Liver (tissue), 9 donors: ENCODE results near the gene S100A5. TPM values are rescaled to one million over a fixed set of nuclear protein-coding genes. Genes with fewer than 3 reads are reported as not detected.

Source experiments
- DNase-seq: peaks from one replicate; pipeline ENCODE4 v3.0.0-alpha.2; 2017; ENCODE audit warnings: low spot score
- H3K27ac ChIP-seq, 2 donors: one replicate each; pipeline ENCODE4 v1.7.0; 2013; ENCODE audit warnings: inconsistent platforms in 2 of 2, low read length in 2 of 2, control low read depth in 1 of 2, low read depth in 1 of 2, mild to moderate bottlenecking in 1 of 2
- H3K27me3 ChIP-seq, 4 donors: one replicate each; pipeline versions ENCODE4 v1.6.1 to v1.7.0; 2013; ENCODE audit warnings: low read length in 3 of 4, inconsistent platforms in 1 of 4, mild to moderate bottlenecking in 1 of 4, moderate library complexity in 1 of 4; ENCODE audit not compliant: control insufficient read depth in 4 of 4, insufficient read depth in 4 of 4
- H3K36me3 ChIP-seq, 4 donors: one replicate each; pipeline versions ENCODE4 v1.6.1 to v1.7.0; 2013; ENCODE audit warnings: low read length in 3 of 4, mild to moderate bottlenecking in 3 of 4, low read depth in 1 of 4, moderate library complexity in 1 of 4; ENCODE audit not compliant: control insufficient read depth in 4 of 4, insufficient read depth in 3 of 4
- H3K4me1 ChIP-seq, 4 donors: one replicate each; pipeline versions ENCODE4 v1.6.1 to v1.7.0; 2013; ENCODE audit warnings: low read length in 3 of 4, mild to moderate bottlenecking in 3 of 4, moderate library complexity in 1 of 4; ENCODE audit not compliant: control insufficient read depth in 4 of 4, insufficient read depth in 4 of 4
- H3K4me3 ChIP-seq, 3 donors: one replicate each; pipeline versions ENCODE4 v1.6.1 to v1.7.0; 2013; ENCODE audit warnings: low read length in 3 of 3, control low read depth in 1 of 3, low read depth in 1 of 3, mild to moderate bottlenecking in 1 of 3
- H3K9ac ChIP-seq, 2 donors: one replicate each; pipeline ENCODE4 v1.7.0; 2013; ENCODE audit warnings: low read length in 2 of 2, mild to moderate bottlenecking in 2 of 2, moderate library complexity in 2 of 2, control low read depth in 1 of 2, low read depth in 1 of 2
- H3K9me3 ChIP-seq, 4 donors: one replicate each; pipeline versions ENCODE4 v1.6.1 to v1.7.0; 2013; ENCODE audit warnings: low read length in 3 of 4; ENCODE audit not compliant: control insufficient read depth in 4 of 4
- EGR1 ChIP-seq, 2 donors: IDR thresholded peaks; 2 replicates each; pipeline ENCODE4 v1.6.1; 2016 to 2018; ENCODE audit warnings: antibody characterized with exemption in 2 of 2, low read depth in 2 of 2
- FOXA1 ChIP-seq: IDR thresholded peaks from 2 replicates; pipeline ENCODE4 v1.6.1; 2016; ENCODE audit warnings: antibody characterized with exemption
- FOXA2 ChIP-seq: IDR thresholded peaks from 2 replicates; pipeline ENCODE4 v1.6.1; 2016; ENCODE audit warnings: antibody characterized with exemption
- GABPA ChIP-seq, 2 donors: IDR thresholded peaks in 1 of 2; conservative IDR thresholded peaks in 1 of 2; 2 replicates each; pipeline ENCODE4 v1.6.1; 2016; ENCODE audit warnings: antibody characterized with exemption in 2 of 2, mild to moderate bottlenecking in 1 of 2, moderate library complexity in 1 of 2
- HNF4A ChIP-seq, 2 donors: conservative IDR thresholded peaks; 2 replicates each; pipeline ENCODE4 v1.6.1; 2016; ENCODE audit warnings: antibody characterized with exemption in 2 of 2, mild to moderate bottlenecking in 2 of 2
- HNF4G ChIP-seq: IDR thresholded peaks from 2 replicates; pipeline ENCODE4 v1.6.1; 2016; ENCODE audit warnings: antibody characterized with exemption
- JUND ChIP-seq, 2 donors: IDR thresholded peaks; 2 replicates each; pipeline ENCODE4 v1.6.1; 2016; ENCODE audit warnings: antibody characterized with exemption in 2 of 2
- NR2F2 ChIP-seq: IDR thresholded peaks from 2 replicates; pipeline ENCODE4 v1.6.1; 2016; ENCODE audit warnings: antibody characterized with exemption
- REST ChIP-seq: IDR thresholded peaks from 2 replicates; pipeline ENCODE4 v1.6.1; 2016; ENCODE audit warnings: antibody characterized with exemption, mild to moderate bottlenecking
- RXRA ChIP-seq, 2 donors: IDR thresholded peaks; 2 replicates each; pipeline ENCODE4 v1.6.1; 2017 to 2018; ENCODE audit warnings: antibody characterized with exemption in 2 of 2, mild to moderate bottlenecking in 1 of 2
- SP1 ChIP-seq: IDR thresholded peaks from 2 replicates; pipeline ENCODE4 v1.6.1; 2018; ENCODE audit warnings: antibody characterized with exemption, mild to moderate bottlenecking
- TAF1 ChIP-seq: conservative IDR thresholded peaks from 2 replicates; pipeline ENCODE4 v1.6.1; 2016; ENCODE audit warnings: antibody characterized with exemption, mild to moderate bottlenecking
- YY1 ChIP-seq: IDR thresholded peaks from 2 replicates; pipeline ENCODE4 v1.6.1; 2016; ENCODE audit warnings: antibody characterized with exemption, mild to moderate bottlenecking
- WGBS: extraction: QIAGEN DNeasy Blood & Tissue Kit; methylation state at CpG from one replicate; pipeline ENCODE4 v1.1.7; 2013; 5-methylcytosine and 5-hydroxymethylcytosine counted together
- polyA plus RNA-seq, 2 donors: library from polyadenylated mRNA; stranded (reverse) in 1 of 2; unstranded in 1 of 2; fragments of 200-250 nt in 1 of 2; fragments of >200 nt in 1 of 2; fragmentation: Nextera tagmentation in 1 of 2; extraction: Ambion mirVana in 1 of 2; gene quantifications; one replicate each; pipeline versions ENCODE4 v1.2.1 to v1.2.3, GENCODE V29; 2013 to 2015
- total RNA-seq, 2 donors: library from RNA; depleted of rRNA; stranded (reverse); fragments of >200 nt; gene quantifications; one replicate each; pipeline ENCODE4 v1.2.3, GENCODE V29; 2014
- TF ChIP-seq, protein P1 (sequence below): IDR thresholded peaks from 2 replicates; pipeline ENCODE4 v1.6.1; 2016; ENCODE audit warnings: antibody characterized with exemption
- TF ChIP-seq, protein P2 (sequence below): IDR thresholded peaks from 2 replicates; pipeline ENCODE4 v1.6.1; 2016; ENCODE audit warnings: antibody characterized with exemption
- TF ChIP-seq, protein P3 (sequence below): fragments of 150-350 bp; IDR thresholded peaks from 2 replicates; pipeline ENCODE4 v1.5.1; 2017; ENCODE audit warnings: improper control_type of control experiment, low read depth, low read length; ENCODE audit not compliant: missing input control
- donor health status: healthy.
- donor health status: healthy.
- donor health status: healthy.
- donor health status: healthy.
- donor health status: healthy.

Gene S100A5
- total and polyA plus RNA-seq, 4 donors: not detected

GRCh38 chr1:153561466-153561985 lies 20.8 kb upstream of the S100A5 start:
- TF ChIP-seq HNF4A (conservative IDR thresholded peaks at IDR 0.05): no peak
- TF ChIP-seq, protein P1, sequence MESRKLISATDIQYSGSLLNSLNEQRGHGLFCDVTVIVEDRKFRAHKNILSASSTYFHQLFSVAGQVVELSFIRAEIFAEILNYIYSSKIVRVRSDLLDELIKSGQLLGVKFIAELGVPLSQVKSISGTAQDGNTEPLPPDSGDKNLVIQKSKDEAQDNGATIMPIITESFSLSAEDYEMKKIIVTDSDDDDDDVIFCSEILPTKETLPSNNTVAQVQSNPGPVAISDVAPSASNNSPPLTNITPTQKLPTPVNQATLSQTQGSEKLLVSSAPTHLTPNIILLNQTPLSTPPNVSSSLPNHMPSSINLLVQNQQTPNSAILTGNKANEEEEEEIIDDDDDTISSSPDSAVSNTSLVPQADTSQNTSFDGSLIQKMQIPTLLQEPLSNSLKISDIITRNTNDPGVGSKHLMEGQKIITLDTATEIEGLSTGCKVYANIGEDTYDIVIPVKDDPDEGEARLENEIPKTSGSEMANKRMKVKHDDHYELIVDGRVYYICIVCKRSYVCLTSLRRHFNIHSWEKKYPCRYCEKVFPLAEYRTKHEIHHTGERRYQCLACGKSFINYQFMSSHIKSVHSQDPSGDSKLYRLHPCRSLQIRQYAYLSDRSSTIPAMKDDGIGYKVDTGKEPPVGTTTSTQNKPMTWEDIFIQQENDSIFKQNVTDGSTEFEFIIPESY: no peak
- no peak for TF ChIP-seq GABPA (IDR thresholded peaks at IDR 0.05 in 1 of 2, conservative IDR thresholded peaks at IDR 0.05 in 1 of 2)
- TF ChIP-seq RXRA (IDR thresholded peaks at IDR 0.05): no peak
- TF ChIP-seq REST: no peak
- no peak for TF ChIP-seq EGR1 (IDR thresholded peaks at IDR 0.05; ENCODE audit: low read depth in 2 of 2)
- no peak for TF ChIP-seq TAF1
- TF ChIP-seq HNF4G: no peak
- no peak for TF ChIP-seq YY1
- TF ChIP-seq, protein P2, sequence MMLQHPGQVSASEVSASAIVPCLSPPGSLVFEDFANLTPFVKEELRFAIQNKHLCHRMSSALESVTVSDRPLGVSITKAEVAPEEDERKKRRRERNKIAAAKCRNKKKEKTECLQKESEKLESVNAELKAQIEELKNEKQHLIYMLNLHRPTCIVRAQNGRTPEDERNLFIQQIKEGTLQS: no peak
- TF ChIP-seq FOXA1: no peak
- TF ChIP-seq, protein P3, sequence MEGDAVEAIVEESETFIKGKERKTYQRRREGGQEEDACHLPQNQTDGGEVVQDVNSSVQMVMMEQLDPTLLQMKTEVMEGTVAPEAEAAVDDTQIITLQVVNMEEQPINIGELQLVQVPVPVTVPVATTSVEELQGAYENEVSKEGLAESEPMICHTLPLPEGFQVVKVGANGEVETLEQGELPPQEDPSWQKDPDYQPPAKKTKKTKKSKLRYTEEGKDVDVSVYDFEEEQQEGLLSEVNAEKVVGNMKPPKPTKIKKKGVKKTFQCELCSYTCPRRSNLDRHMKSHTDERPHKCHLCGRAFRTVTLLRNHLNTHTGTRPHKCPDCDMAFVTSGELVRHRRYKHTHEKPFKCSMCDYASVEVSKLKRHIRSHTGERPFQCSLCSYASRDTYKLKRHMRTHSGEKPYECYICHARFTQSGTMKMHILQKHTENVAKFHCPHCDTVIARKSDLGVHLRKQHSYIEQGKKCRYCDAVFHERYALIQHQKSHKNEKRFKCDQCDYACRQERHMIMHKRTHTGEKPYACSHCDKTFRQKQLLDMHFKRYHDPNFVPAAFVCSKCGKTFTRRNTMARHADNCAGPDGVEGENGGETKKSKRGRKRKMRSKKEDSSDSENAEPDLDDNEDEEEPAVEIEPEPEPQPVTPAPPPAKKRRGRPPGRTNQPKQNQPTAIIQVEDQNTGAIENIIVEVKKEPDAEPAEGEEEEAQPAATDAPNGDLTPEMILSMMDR: no peak
- TF ChIP-seq JUND (IDR thresholded peaks at IDR 0.05): no peak
- no peak for TF ChIP-seq SP1
- TF ChIP-seq NR2F2: no peak
- no peak for TF ChIP-seq FOXA2
- H3K36me3 ChIP-seq: no peaks in the 10 kb centered on the region
- no peak overlapping the region for H3K27ac ChIP-seq
- no peaks in the 10 kb centered on the region for H3K27me3 ChIP-seq
- DNase-seq: no peak
- H3K4me1 ChIP-seq: no peaks in the 10 kb centered on the region
- WGBS: 97% methylated on average over 3 of the region's 3 CpGs
- no peaks in the 10 kb centered on the region for H3K9me3 ChIP-seq
- no peak overlapping the region for H3K9ac ChIP-seq
- no peak overlapping the region for H3K4me3 ChIP-seq
